HG02840 (cell line): ENCODE results near the gene RAET1G.
A peak's percentile ranks its signal among the peaks of the same experiment; 100 is the strongest.
"Not testable (repeated sequence)": the region's sequence is repeated elsewhere in the genome, so short reads cannot be mapped to it uniquely, and the experiment has no call there.

Experiments used
- ATAC-seq: cut with Tn5 transposase; IDR thresholded peaks from one replicate; pipeline ENCODE4 v1.9.1; 2021; ENCODE audit warnings: mild to moderate bottlenecking, moderate library complexity, moderate number of reproducible peaks; ENCODE audit not compliant: unreplicated experiment, low FRiP score

RAET1G gene

GRCh38 chr6:149954328-149954983 lies 31.5 kb upstream of the RAET1G start:
- ATAC-seq = not testable (repeated sequence)

- not testable (repeated sequence) for ATAC-seq
Measured at GRCh38 chr6:149953934-149954327, 31.0 kb upstream of the RAET1G start.

GRCh38 chr6:149953390-149953789 lies 30.5 kb upstream of the RAET1G start:
- ATAC-seq = not testable (repeated sequence)

- no peak for ATAC-seq
Measured at GRCh38 chr6:149951626-149952025, 28.7 kb upstream of the RAET1G start.

- ATAC-seq = no peak
Measured at GRCh38 chr6:149951096-149951495, 28.2 kb upstream of the RAET1G start.

- ATAC-seq = no peak
Measured at GRCh38 chr6:149950423-149950822, 27.5 kb upstream of the RAET1G start.

- ATAC-seq = no peak
Measured at GRCh38 chr6:149948616-149949015, 25.7 kb upstream of the RAET1G start.

GRCh38 chr6:149948011-149948410 lies 25.1 kb upstream of the RAET1G start:
- ATAC-seq = no peak

GRCh38 chr6:149947533-149947932 lies 24.6 kb upstream of the RAET1G start:
- ATAC-seq = not testable (repeated sequence)

GRCh38 chr6:149946631-149947030 lies 23.7 kb upstream of the RAET1G start:
- not testable (repeated sequence) for ATAC-seq

- ATAC-seq = not testable (repeated sequence)
Measured at GRCh38 chr6:149945276-149945675, 22.4 kb upstream of the RAET1G start.

GRCh38 chr6:149943321-149943720 lies 20.4 kb upstream of the RAET1G start:
- not testable (repeated sequence) for ATAC-seq

GRCh38 chr6:149942461-149942829 lies 19.5 kb upstream of the RAET1G start:
- no peak for ATAC-seq

- no peak for ATAC-seq
Measured at GRCh38 chr6:149941583-149942460, 18.9 kb upstream of the RAET1G start, which contains the start of gene ULBP2. Gene ULBP2 (plus strand): TSS chr6:149942014. CDS start chr6:149942073, 59 bp downstream.

GRCh38 chr6:149940672-149940982 lies 17.7 kb upstream of the RAET1G start:
- no peak for ATAC-seq

- no peak for ATAC-seq
Measured at GRCh38 chr6:149939909-149940671, 17.2 kb upstream of the RAET1G start.

- ATAC-seq = no peak
Measured at GRCh38 chr6:149939356-149939648, 16.4 kb upstream of the RAET1G start.

GRCh38 chr6:149938571-149939355 lies 15.8 kb upstream of the RAET1G start:
- ATAC-seq = peak; percentile 71

GRCh38 chr6:149938013-149938570 lies 15.2 kb upstream of the RAET1G start:
- ATAC-seq = not testable (repeated sequence)

GRCh38 chr6:149936743-149937142 lies 13.8 kb upstream of the RAET1G start:
- no peak for ATAC-seq
